Mesendoderm (in vitro differentiated cells): ENCODE measurements around the gene MINPP1.
"Not testable (repeated sequence)": the region's sequence is repeated elsewhere in the genome, so short reads cannot be mapped to it uniquely, and the experiment has no call there.

ENCODE experiments used
- DNase-seq: peaks from one replicate; pipeline ENCODE4 v3.0.0; 2013
- H2AK5ac ChIP-seq: 2 replicates; pipeline ENCODE4 v1.6.1; 2013; ENCODE audit warnings: low read length, inconsistent platforms
- H2BK120ac ChIP-seq: 2 replicates; pipeline ENCODE4 v1.6.1; 2013; ENCODE audit warnings: low read depth, mild to moderate bottlenecking, low read length, moderate library complexity, mixed read lengths
- H2BK15ac ChIP-seq: replicated peaks from 2 replicates; pipeline ENCODE4 v1.6.1; 2013; ENCODE audit warnings: low read depth, mild to moderate bottlenecking, moderate library complexity
- H2BK5ac ChIP-seq: 2 replicates; pipeline ENCODE4 v1.6.1; 2013; ENCODE audit warnings: low read length, inconsistent platforms
- H3K18ac ChIP-seq: 2 replicates; pipeline ENCODE4 v1.6.1; 2013; ENCODE audit warnings: mild to moderate bottlenecking, low read length, mixed read lengths
- H3K23ac ChIP-seq: one replicate; pipeline ENCODE4 v1.6.1; 2013; ENCODE audit warnings: low read length
- H3K27ac ChIP-seq: 2 replicates; pipeline ENCODE4 v1.5.1; 2013; ENCODE audit warnings: low read depth, mild to moderate bottlenecking, inconsistent platforms, low read length, moderate library complexity
- H3K27me3 ChIP-seq: 2 replicates; pipeline ENCODE4 v1.6.1; 2013; ENCODE audit warnings: low read length, control low read depth, mild to moderate bottlenecking, inconsistent platforms; ENCODE audit not compliant: insufficient read depth, poor library complexity
- H3K36me3 ChIP-seq: 2 replicates; pipeline ENCODE4 v1.6.1; 2013; ENCODE audit warnings: low read length, inconsistent platforms; ENCODE audit not compliant: control insufficient read depth, insufficient read depth
- H3K4ac ChIP-seq: one replicate; pipeline ENCODE4 v1.6.1; 2013; ENCODE audit warnings: low read depth, mild to moderate bottlenecking, low read length, moderate library complexity
- H3K4me1 ChIP-seq: 2 replicates; pipeline ENCODE4 v1.6.1; 2013; ENCODE audit warnings: low read depth, low read length, inconsistent platforms; ENCODE audit not compliant: control insufficient read depth
- H3K4me2 ChIP-seq: 2 replicates; pipeline ENCODE4 v1.6.1; 2013; ENCODE audit warnings: low read length
- H3K4me3 ChIP-seq: 2 replicates; pipeline ENCODE4 v1.5.1; 2013; ENCODE audit warnings: mild to moderate bottlenecking, low read length
- H3K56ac ChIP-seq: one replicate; pipeline ENCODE4 v1.6.1; 2013; ENCODE audit warnings: low read length
- H3K79me1 ChIP-seq: 2 replicates; pipeline ENCODE4 v1.6.1; 2013; ENCODE audit warnings: low read length, inconsistent platforms
- H3K79me2 ChIP-seq: 2 replicates; pipeline ENCODE4 v1.6.1; 2013; ENCODE audit warnings: mild to moderate bottlenecking, low read length; ENCODE audit not compliant: control insufficient read depth, insufficient read depth
- H3K9ac ChIP-seq: 2 replicates; pipeline ENCODE4 v1.6.1; 2013; ENCODE audit warnings: low read length, inconsistent platforms
- H4K5ac ChIP-seq: one replicate; pipeline ENCODE4 v1.6.1; 2013; ENCODE audit warnings: low read length
- H4K8ac ChIP-seq: one replicate; pipeline ENCODE4 v1.6.1; 2013; ENCODE audit warnings: low read depth, mild to moderate bottlenecking, control low read depth, low read length, moderate library complexity
- WGBS: extraction: QIAGEN DNeasy Blood & Tissue Kit; methylation state at CpG from one replicate; pipeline ENCODE4 v1.1.7; 2013; ENCODE audit warnings: low lambda C conversion rate, missing lambda C conversion rate; ENCODE audit not compliant: insufficient coverage; ENCODE audit errors: extremely low coverage; 5-methylcytosine and 5-hydroxymethylcytosine counted together

Gene MINPP1

DNA sequence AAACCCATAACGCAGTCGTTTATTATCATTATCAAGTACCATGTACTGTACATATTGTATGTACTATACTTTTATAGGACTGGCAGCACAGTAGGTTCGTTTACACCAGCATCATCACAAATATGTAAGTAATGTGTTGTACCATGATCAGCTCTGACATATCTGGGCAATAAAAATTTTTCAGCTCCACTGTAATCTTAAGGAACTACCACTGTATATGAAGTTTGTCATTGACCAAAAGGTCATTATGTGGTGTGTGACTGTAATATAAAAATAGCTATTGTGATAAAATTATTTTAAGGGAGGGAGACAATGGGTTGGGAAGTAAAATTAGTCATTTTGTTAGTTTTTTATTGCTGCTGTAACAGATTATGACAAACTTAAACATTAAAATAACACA lies 14.4 kb upstream of the MINPP1 start:
- not testable (repeated sequence) for H3K27me3 ChIP-seq, H3K79me1 ChIP-seq, H3K36me3 ChIP-seq, H3K79me2 ChIP-seq, H2AK5ac ChIP-seq, H3K18ac ChIP-seq, H2BK5ac ChIP-seq, H2BK15ac ChIP-seq, H3K27ac ChIP-seq, H4K5ac ChIP-seq, DNase-seq, H3K4me2 ChIP-seq, H2BK120ac ChIP-seq, H4K8ac ChIP-seq, H3K56ac ChIP-seq, H3K4ac ChIP-seq, H3K9ac ChIP-seq, H3K23ac ChIP-seq, H3K4me3 ChIP-seq, H3K4me1 ChIP-seq
- WGBS = no CpG with 5 or more reads among the region's 3 CpGs

DNA sequence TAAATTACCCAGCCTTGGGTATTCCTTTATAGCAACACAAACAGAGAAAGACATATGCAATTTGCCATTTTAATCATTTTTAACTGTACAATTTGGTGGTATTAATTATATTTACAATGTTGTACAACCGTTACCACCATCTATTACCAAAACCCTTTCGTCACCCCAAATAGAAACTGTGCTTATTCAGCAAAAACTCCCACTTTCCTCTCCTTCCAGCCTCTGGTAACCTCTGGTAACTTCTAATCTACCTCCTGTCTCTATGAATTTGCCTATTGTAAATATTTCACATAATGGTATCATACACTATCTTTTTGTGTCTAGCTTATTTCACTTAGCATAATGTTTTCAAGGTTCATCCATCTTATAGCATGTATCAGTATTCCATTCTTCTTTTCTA lies 12.2 kb upstream of the MINPP1 start:
- not testable (repeated sequence) for H3K56ac ChIP-seq
- WGBS = no CpG with 5 or more reads among the region's 2 CpGs

DNA sequence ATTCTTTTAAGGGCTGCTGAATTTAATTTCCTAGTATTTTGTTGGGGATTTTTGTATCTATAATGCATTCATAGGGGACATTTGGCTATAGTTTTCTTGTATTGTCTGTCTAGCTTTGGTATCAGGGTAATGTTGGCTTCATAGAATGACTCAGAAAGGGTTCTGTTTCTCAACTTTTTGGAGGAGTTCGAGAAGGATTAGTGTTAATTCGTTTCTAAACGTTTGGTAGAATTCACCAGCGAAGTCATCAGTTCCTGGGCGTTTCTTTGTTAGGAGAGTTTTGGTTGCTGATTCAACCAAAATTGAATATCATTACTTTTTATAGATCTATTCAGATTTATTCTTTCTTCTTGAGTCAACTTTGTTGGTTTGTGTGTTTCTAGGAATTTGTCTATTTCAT lies 9.2 kb upstream of the MINPP1 start:
- WGBS = no CpG with 5 or more reads among the region's 5 CpGs

More for the DNA sequence above, 12.2 kb upstream of the MINPP1 start:
- H3K4me3 ChIP-seq, H3K4me2 ChIP-seq, H3K79me2 ChIP-seq, H3K9ac ChIP-seq, H3K4ac ChIP-seq, H4K5ac ChIP-seq, H3K18ac ChIP-seq, DNase-seq, H3K4me1 ChIP-seq, H2BK15ac ChIP-seq, H3K27ac ChIP-seq, H2AK5ac ChIP-seq, H2BK120ac ChIP-seq, H3K23ac ChIP-seq, H3K79me1 ChIP-seq, H3K36me3 ChIP-seq, H2BK5ac ChIP-seq, H3K27me3 ChIP-seq, H4K8ac ChIP-seq: not testable (repeated sequence)

GRCh38 chr10:87497386-87497785 lies 7.3 kb upstream of the MINPP1 start:
- H3K36me3 ChIP-seq, H3K79me1 ChIP-seq, H3K23ac ChIP-seq, H4K5ac ChIP-seq, H3K27me3 ChIP-seq, H2BK5ac ChIP-seq, H3K79me2 ChIP-seq, H2AK5ac ChIP-seq, H3K4me1 ChIP-seq, DNase-seq, H4K8ac ChIP-seq, H3K4ac ChIP-seq, H2BK15ac ChIP-seq, H3K4me3 ChIP-seq, H3K18ac ChIP-seq, H3K9ac ChIP-seq, H3K4me2 ChIP-seq, H3K27ac ChIP-seq, H2BK120ac ChIP-seq, H3K56ac ChIP-seq: not testable (repeated sequence)
- WGBS = no CpG with 5 or more reads among the region's 2 CpGs

More for the DNA sequence above, 9.2 kb upstream of the MINPP1 start:
- not testable (repeated sequence) for H4K5ac ChIP-seq, H3K4me3 ChIP-seq, H3K27ac ChIP-seq, DNase-seq, H3K79me1 ChIP-seq, H3K4me1 ChIP-seq, H3K56ac ChIP-seq, H2BK15ac ChIP-seq, H3K18ac ChIP-seq, H2BK120ac ChIP-seq, H3K4ac ChIP-seq, H2AK5ac ChIP-seq, H4K8ac ChIP-seq, H2BK5ac ChIP-seq, H3K9ac ChIP-seq, H3K27me3 ChIP-seq, H3K4me2 ChIP-seq, H3K23ac ChIP-seq, H3K36me3 ChIP-seq, H3K79me2 ChIP-seq

DNA sequence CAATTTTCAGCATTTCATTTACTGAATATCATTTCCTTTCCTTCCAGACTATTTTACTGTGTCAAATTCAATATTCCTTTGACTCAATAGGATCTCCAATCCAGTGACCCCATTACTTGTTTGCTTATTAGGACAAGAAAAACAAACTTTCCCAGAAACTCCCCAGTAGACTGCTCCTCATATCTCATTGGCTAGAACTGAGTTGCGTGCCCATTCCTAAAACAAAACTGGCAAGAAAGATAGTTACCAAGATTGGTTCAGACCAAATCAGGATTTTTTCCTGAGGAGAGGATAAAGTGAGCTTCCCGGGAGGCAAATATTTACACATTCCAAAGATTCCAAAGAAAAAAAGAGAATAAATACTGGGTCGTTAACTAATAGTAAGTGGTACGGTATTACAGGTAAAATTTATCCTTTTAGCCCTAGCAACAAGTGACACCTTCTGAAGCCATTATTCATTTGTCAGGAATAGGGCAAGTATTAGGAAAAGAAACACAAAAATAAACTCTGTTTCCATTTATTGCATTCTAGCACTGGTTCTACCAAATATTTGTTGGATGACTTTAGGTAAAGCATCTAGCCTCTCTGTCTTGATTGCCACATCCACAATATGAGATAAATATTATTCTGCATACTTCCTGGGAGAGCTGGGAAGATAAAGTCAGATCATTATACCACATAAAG lies 6.4 kb upstream of the MINPP1 start:
- H3K18ac ChIP-seq, H3K4me1 ChIP-seq, H2BK5ac ChIP-seq, H3K4ac ChIP-seq, H2BK120ac ChIP-seq, H3K79me1 ChIP-seq, H3K4me2 ChIP-seq, H2BK15ac ChIP-seq, H3K27me3 ChIP-seq, H4K5ac ChIP-seq, H3K23ac ChIP-seq, H3K36me3 ChIP-seq, H3K4me3 ChIP-seq, H4K8ac ChIP-seq, H2AK5ac ChIP-seq, H3K27ac ChIP-seq, DNase-seq, H3K9ac ChIP-seq, H3K56ac ChIP-seq, H3K79me2 ChIP-seq: not testable (repeated sequence)
- no CpG with 5 or more reads among the region's 4 CpGs for WGBS

DNA sequence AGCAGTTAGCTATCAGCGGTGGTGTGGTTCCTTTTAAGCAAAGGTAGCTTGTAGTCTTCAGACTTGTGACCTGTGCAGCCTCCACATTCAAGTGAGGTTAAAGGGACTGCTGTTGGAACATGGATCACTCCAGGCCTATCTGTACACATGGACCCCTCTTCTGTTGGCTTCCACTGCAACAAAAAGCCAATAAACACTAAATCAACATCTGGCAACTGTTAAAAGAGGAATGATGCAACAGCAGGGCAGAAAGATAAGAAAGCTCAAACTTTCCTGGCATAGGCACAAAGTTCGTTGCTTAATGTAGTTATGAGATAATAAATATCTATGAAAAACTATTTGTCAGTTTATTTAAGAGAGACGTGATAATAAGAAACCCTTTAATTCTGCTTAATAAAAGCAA lies 4.0 kb upstream of the MINPP1 start:
- Histone ChIP-seq H2BK15ac (no peak overlapping the region), H2AK5ac (no peak overlapping the region), H3K4me1 (no peaks in the 10 kb centered on the region), H3K27ac (no peak overlapping the region), H3K4me2 (no peak overlapping the region), H3K23ac (no peak overlapping the region), H4K5ac (no peak overlapping the region), H3K4ac (no peak overlapping the region), H4K8ac (no peak overlapping the region), H3K4me3 (no peak overlapping the region), H2BK5ac (no peak overlapping the region), H3K27me3 (no peaks in the 10 kb centered on the region), H3K36me3 (no peaks in the 10 kb centered on the region), H3K9ac (no peak overlapping the region), H3K56ac (no peak overlapping the region), H3K18ac (no peak overlapping the region), H3K79me1 (peaks cover 4% of the 10 kb centered on the region), H2BK120ac (no peak overlapping the region), H3K79me2 (peaks cover 2% of the 10 kb centered on the region)
- WGBS = no CpG with 5 or more reads among the region's 3 CpGs
- no peak for DNase-seq
